ENCODE measurements around the gene INF2.
"Not testable (repeated sequence)": the region's sequence is repeated elsewhere in the genome, so short reads cannot be mapped to it uniquely, and the experiment has no call there.

INF2 gene

GRCh38 chr14:104650981-104651875 is 38.2 kb upstream of the INF2 start:
- Histone ChIP-seq H3K9ac (ENCODE audit: low read length) (no peak overlapping the region), H3K4me1 (ENCODE audit: control insufficient read depth, insufficient read depth, low read length) (peaks cover 5% of the 10 kb centered on the region), H3K27me3 (replicated peaks; ENCODE audit: control insufficient read depth, insufficient read depth, low read length) (peaks cover 33% of the 10 kb centered on the region), H3K36me3 (ENCODE audit: control insufficient read depth, insufficient read depth, low read length, severe bottlenecking) (no peaks in the 10 kb centered on the region), H3K4me3 (ENCODE audit: low read length) (no peak overlapping the region), H3K9me3 (ENCODE audit: control insufficient read depth, low read length) (peaks cover 5% of the 10 kb centered on the region)
- DNase-seq (ENCODE audit: low read depth) = no peak

GRCh38 chr14:104651876-104652260 is 37.5 kb upstream of the INF2 start:
- peaks cover 5% of the 10 kb centered on the region for H3K9me3 ChIP-seq (ENCODE audit: control insufficient read depth, low read length)
- DNase-seq (ENCODE audit: low read depth) = no peak

DNA sequence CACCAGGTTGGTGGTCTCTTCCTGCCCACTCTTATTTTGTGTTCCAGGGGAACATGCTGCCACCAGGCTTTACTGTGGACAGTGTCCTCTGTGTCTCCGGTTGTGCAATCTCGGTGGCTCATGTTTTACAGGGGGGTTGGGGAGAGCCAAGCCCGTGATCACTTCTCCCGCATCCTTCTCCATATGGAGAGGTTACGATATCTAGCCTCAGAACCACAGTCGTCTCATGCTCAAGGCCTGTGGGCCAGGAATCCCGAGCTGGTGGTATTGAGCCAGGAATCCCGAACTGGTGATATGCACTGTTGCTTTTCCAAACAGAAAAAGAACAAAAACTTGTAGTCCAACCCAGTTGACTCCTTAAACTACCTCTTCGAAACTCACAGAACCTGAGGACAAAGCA is 37.0 kb upstream of the INF2 start:
- Histone ChIP-seq H3K4me1 (ENCODE audit: control insufficient read depth, insufficient read depth, low read length) (peaks cover 5% of the 10 kb centered on the region), H3K4me3 (ENCODE audit: low read length) (no peak overlapping the region), H3K27me3 (replicated peaks; ENCODE audit: control insufficient read depth, insufficient read depth, low read length) (peaks cover 29% of the 10 kb centered on the region), H3K9me3 (ENCODE audit: control insufficient read depth, low read length) (peaks cover 5% of the 10 kb centered on the region), H3K36me3 (ENCODE audit: control insufficient read depth, insufficient read depth, low read length, severe bottlenecking) (no peaks in the 10 kb centered on the region), H3K9ac (ENCODE audit: low read length) (no peak overlapping the region)
- no peak for DNase-seq (ENCODE audit: low read depth)

More at GRCh38 chr14:104651876-104652260, 37.5 kb upstream of the INF2 start:
- no peaks in the 10 kb centered on the region for H3K36me3 ChIP-seq (ENCODE audit: control insufficient read depth, insufficient read depth, low read length, severe bottlenecking)
- peaks cover 5% of the 10 kb centered on the region for H3K4me1 ChIP-seq (ENCODE audit: control insufficient read depth, insufficient read depth, low read length)
- peaks cover 33% of the 10 kb centered on the region for H3K27me3 ChIP-seq (replicated peaks; ENCODE audit: control insufficient read depth, insufficient read depth, low read length)
- H3K4me3 ChIP-seq (ENCODE audit: low read length) = no peak overlapping the region
- no peak overlapping the region for H3K9ac ChIP-seq (ENCODE audit: low read length)

GRCh38 chr14:104653130-104653920 is 36.1 kb upstream of the INF2 start:
- not testable (repeated sequence) for H3K4me1 ChIP-seq (ENCODE audit: control insufficient read depth, insufficient read depth, low read length); H3K36me3 ChIP-seq (ENCODE audit: control insufficient read depth, insufficient read depth, low read length, severe bottlenecking); H3K9me3 ChIP-seq (ENCODE audit: control insufficient read depth, low read length); DNase-seq (ENCODE audit: low read depth); H3K9ac ChIP-seq (ENCODE audit: low read length); H3K4me3 ChIP-seq (ENCODE audit: low read length)
- peaks cover 30% of the 10 kb centered on the region for H3K27me3 ChIP-seq (replicated peaks; ENCODE audit: control insufficient read depth, insufficient read depth, low read length)

- Histone ChIP-seq H3K36me3 (ENCODE audit: control insufficient read depth, insufficient read depth, low read length, severe bottlenecking) (no peaks in the 10 kb centered on the region), H3K27me3 (replicated peaks; ENCODE audit: control insufficient read depth, insufficient read depth, low read length) (peaks cover 37% of the 10 kb centered on the region), H3K4me3 (ENCODE audit: low read length) (no peak overlapping the region), H3K9me3 (ENCODE audit: control insufficient read depth, low read length) (peaks cover 5% of the 10 kb centered on the region), H3K4me1 (ENCODE audit: control insufficient read depth, insufficient read depth, low read length) (peaks cover 5% of the 10 kb centered on the region), H3K9ac (ENCODE audit: low read length) (no peak overlapping the region)
- DNase-seq (ENCODE audit: low read depth) = no peak
Observed at GRCh38 chr14:104654119-104654518, 35.3 kb upstream of the INF2 start.

DNA sequence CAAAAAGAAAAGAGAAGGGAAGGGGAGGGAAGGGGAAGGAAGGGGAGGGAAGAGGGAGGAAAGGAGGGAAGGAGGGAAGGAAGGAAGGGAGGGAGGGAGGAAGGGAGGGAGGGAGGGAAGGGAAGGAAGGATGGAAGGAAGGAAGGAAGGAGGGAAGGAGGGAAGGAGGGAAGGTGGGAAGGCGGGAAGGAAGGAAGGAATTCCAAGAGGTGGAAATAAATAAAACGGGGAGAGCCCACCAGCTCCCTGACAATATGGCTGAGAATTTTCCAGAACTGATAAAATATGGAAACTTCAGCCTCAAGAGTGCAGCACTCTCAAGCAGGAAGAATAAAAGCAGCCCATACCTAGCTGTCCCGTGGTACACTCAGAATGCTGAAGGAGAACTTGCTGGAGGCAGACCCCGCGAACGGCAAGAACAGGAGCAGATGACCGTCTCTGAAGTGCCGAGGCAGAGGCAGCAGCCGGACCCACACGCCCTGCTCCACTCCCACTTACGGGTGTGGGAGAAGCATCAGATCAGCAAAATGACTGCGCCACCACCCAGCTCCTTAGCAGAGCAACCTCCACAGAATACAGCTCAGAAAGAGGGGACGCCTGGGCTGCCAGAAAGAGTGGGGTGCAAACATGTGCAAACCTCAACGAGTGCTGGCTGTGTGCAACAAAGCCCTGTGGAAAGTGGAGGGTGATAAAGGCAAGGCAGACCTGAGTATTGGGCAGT is 34.1 kb upstream of the INF2 start:
- Histone ChIP-seq H3K27me3 (replicated peaks; ENCODE audit: control insufficient read depth, insufficient read depth, low read length) (peaks cover 41% of the 10 kb centered on the region), H3K9me3 (ENCODE audit: control insufficient read depth, low read length) (peaks cover 5% of the 10 kb centered on the region), H3K9ac (ENCODE audit: low read length) (no peak overlapping the region), H3K4me1 (ENCODE audit: control insufficient read depth, insufficient read depth, low read length) (no peaks in the 10 kb centered on the region), H3K4me3 (ENCODE audit: low read length) (no peak overlapping the region), H3K36me3 (ENCODE audit: control insufficient read depth, insufficient read depth, low read length, severe bottlenecking) (no peaks in the 10 kb centered on the region)
- no peak for DNase-seq (ENCODE audit: low read depth)

DNA sequence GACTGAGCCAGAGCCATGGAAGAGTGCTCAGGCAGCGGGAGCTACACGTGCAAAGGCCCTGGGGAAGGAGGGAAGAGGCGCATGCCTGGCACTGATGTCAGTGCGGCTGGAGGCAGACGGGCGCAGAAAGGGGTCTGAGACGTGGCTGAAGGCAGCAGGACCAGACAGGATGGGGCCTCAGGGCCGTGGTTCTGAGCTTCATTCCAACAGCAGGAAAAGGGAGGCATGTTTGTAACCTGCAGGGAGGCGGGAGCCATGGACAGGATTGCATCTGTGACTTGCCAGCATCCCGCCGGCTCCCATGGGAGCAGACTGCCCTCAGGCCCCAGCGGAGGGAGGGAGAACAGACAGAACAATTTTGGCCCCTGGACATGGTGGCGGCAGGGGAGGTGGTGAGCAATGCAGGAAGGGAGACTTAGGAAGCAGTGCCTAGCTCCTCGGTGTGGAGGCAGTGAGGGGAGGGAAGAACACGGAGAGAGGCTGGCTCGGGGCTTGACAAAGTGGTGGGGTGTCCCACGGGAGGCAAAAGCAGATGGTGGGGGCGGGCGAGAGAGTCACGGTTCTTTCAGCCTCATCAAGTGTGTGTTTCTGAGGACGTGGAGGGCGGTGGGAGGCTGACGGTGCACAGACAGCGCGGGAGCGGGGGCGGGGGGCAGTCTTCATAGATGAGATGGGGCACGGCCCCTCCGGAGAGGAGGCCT is 33.3 kb upstream of the INF2 start:
- Histone ChIP-seq H3K9ac (ENCODE audit: low read length) (no peak overlapping the region), H3K36me3 (ENCODE audit: control insufficient read depth, insufficient read depth, low read length, severe bottlenecking) (no peaks in the 10 kb centered on the region), H3K9me3 (ENCODE audit: control insufficient read depth, low read length) (peaks cover 8% of the 10 kb centered on the region), H3K4me3 (ENCODE audit: low read length) (no peak overlapping the region), H3K4me1 (ENCODE audit: control insufficient read depth, insufficient read depth, low read length) (no peaks in the 10 kb centered on the region), H3K27me3 (replicated peaks; ENCODE audit: control insufficient read depth, insufficient read depth, low read length) (peaks cover 50% of the 10 kb centered on the region)
- no peak for DNase-seq (ENCODE audit: low read depth)

GRCh38 chr14:104657101-104657524 is 32.3 kb upstream of the INF2 start:
- Histone ChIP-seq H3K9ac (ENCODE audit: low read length) (no peak overlapping the region), H3K27me3 (replicated peaks; ENCODE audit: control insufficient read depth, insufficient read depth, low read length) (peaks cover 51% of the 10 kb centered on the region), H3K4me1 (ENCODE audit: control insufficient read depth, insufficient read depth, low read length) (no peaks in the 10 kb centered on the region), H3K4me3 (ENCODE audit: low read length) (no peak overlapping the region), H3K36me3 (ENCODE audit: control insufficient read depth, insufficient read depth, low read length, severe bottlenecking) (no peaks in the 10 kb centered on the region), H3K9me3 (ENCODE audit: control insufficient read depth, low read length) (peaks cover 13% of the 10 kb centered on the region)
- no peak for DNase-seq (ENCODE audit: low read depth)

GRCh38 chr14:104657563-104658324 is 31.7 kb upstream of the INF2 start:
- Histone ChIP-seq H3K27me3 (replicated peaks; ENCODE audit: control insufficient read depth, insufficient read depth, low read length) (peaks cover 51% of the 10 kb centered on the region), H3K9ac (ENCODE audit: low read length) (no peak overlapping the region), H3K4me1 (ENCODE audit: control insufficient read depth, insufficient read depth, low read length) (no peaks in the 10 kb centered on the region), H3K4me3 (ENCODE audit: low read length) (no peak overlapping the region), H3K36me3 (ENCODE audit: control insufficient read depth, insufficient read depth, low read length, severe bottlenecking) (no peaks in the 10 kb centered on the region), H3K9me3 (ENCODE audit: control insufficient read depth, low read length) (peaks cover 13% of the 10 kb centered on the region)
- DNase-seq (ENCODE audit: low read depth) = no peak

DNA sequence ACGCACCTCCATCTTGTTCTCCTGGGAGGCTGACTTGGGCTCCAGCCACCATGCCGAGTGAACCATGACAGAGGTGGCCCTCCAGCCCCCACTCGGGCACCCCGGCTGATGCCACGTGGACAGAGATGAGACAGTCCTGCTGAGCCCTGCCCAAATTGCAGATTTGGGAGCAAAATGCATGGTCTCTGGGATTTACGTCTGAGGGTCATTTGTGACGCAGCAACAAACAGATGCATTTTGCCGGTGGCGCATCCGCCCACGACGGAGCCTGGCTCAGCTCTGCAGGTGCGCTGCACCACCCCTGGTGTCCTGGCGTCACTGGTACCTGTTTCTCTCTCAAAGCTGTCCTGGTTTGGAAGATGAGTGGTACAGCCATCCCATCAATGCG is 31.1 kb upstream of the INF2 start:
- Histone ChIP-seq H3K9me3 (ENCODE audit: control insufficient read depth, low read length) (peaks cover 13% of the 10 kb centered on the region), H3K4me1 (ENCODE audit: control insufficient read depth, insufficient read depth, low read length) (no peaks in the 10 kb centered on the region), H3K36me3 (ENCODE audit: control insufficient read depth, insufficient read depth, low read length, severe bottlenecking) (no peaks in the 10 kb centered on the region), H3K27me3 (replicated peaks; ENCODE audit: control insufficient read depth, insufficient read depth, low read length) (peaks cover 51% of the 10 kb centered on the region), H3K9ac (ENCODE audit: low read length) (no peak overlapping the region), H3K4me3 (ENCODE audit: low read length) (no peak overlapping the region)
- no peak for DNase-seq (ENCODE audit: low read depth)
